NCI-H82 treated with DMSO at 0.1 percent for 48 hours (cell line): ENCODE data around the gene PRELID3B.
"Not testable (repeated sequence)": the region's sequence is repeated elsewhere in the genome, so short reads cannot be mapped to it uniquely, and the experiment has no call there.

Experiments used
- DNase-seq: peaks from one replicate; lab custom pipeline; 2025; ENCODE audit not compliant: unreplicated experiment; lab: John Stamatoyannopoulos, UW

The PRELID3B gene

DNA sequence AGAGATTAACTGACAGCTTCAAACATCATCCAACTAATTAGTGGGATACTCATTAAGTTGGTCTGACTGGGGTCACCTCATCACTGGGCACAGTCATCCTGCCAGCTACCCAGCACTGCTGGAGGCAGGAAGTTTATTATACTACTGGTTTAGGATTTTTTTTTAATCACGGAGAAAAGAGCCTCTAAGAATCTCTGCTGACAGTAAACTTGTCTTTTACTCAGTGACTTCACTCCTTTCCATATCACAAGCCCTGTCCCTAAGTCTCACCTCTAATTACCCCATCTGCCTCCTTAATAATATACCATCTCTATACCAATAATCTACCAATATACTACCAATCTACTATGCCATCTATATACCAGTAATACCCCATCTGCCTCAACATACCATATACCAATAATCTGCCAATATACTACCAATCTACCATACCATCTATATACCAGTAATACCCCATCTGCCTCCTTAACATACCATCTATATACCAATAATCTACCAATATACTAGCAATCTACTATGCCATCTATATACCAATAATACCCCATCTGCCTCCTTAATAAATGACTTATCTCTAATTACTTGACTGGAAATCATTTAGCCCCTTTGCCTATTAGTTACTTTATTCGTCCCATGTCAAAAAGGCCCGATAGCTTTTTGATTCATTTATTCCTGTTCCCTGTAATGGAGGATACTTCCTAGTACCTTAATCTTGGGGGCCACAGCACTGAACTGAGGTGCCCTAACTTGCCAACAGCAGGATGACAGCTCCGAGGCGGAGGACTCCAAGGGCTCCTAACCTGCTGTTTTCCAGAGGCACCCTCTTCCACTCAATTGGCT lies 15.5 kb downstream of the PRELID3B start:
- DNase-seq = no peak

- DNase-seq = no peak
Observed at GRCh38 chr20:59025511-59025910, 17.1 kb downstream of the PRELID3B start.

- DNase-seq = no peak
Observed at GRCh38 chr20:59025086-59025485, 17.5 kb downstream of the PRELID3B start.

- no peak for DNase-seq
Observed at GRCh38 chr20:59024111-59024530, 18.5 kb downstream of the PRELID3B start.

DNA sequence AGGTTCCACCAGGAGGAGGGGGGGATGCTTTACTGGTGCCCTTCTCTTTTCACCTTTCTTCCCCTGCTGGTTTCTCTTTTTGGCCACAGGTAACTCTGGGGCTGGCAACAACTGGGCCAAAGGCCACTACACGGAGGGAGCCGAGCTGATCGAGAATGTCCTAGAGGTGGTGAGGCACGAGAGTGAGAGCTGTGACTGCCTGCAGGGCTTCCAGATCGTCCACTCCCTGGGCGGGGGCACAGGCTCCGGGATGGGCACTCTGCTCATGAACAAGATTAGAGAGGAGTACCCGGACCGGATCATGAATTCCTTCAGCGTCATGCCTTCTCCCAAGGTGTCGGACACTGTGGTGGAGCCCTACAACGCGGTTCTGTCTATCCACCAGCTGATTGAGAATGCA lies 19.0 kb downstream of the PRELID3B start:
- DNase-seq = no peak

DNA sequence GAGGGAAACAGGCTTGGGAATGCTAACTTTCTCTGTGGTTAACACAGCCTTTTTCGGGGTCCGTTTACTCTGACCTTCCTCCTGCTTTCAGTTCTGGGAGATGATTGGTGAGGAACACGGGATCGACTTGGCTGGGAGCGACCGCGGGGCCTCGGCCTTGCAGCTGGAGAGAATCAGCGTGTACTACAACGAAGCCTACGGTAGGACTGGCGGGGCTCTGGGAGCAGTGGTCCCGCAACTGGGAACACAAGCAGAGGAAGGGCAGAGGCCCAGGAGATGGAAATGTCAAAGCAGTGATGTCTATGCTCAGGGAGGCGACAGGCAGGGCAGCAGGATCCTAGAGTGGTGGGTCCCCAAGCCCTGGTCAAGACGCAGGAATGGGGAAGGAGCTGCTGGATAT lies 19.8 kb downstream of the PRELID3B start:
- no peak for DNase-seq

DNA sequence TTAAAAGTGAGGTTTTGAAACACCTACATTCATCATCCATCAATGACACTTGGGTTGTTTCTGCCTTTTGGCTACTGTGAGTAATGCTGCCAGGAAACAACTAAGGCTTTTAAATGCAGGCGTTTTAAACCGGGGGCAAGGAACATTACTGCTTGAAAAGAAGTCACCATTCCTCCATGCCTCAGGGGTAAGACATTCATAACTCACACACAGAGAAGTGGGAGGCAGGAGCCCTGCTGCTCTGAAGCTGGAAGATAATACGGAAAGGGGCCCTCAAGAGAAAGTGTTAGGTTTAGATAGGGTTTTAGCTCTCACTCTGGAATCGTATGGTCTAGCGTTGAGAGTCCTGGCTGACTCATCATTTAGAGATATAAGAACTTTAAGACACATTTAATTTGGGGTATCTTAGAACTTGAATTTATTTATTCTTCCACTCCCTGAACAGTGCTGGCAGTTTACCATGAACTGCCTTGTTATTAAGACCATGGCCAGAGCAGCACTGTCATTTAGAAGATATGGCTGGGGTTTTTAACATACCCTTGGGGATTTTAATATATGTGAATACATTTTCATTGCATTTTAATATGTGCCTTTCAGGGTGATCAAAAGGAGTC lies 21.5 kb downstream of the PRELID3B start:
- no peak for DNase-seq

- DNase-seq = no peak
Observed at GRCh38 chr20:59019217-59019616, 23.4 kb downstream of the PRELID3B start, which contains the start of gene TUBB1. Gene TUBB1 (plus strand): TSS chr20:59019429. CDS start chr20:59019523, 94 bp downstream.

DNA sequence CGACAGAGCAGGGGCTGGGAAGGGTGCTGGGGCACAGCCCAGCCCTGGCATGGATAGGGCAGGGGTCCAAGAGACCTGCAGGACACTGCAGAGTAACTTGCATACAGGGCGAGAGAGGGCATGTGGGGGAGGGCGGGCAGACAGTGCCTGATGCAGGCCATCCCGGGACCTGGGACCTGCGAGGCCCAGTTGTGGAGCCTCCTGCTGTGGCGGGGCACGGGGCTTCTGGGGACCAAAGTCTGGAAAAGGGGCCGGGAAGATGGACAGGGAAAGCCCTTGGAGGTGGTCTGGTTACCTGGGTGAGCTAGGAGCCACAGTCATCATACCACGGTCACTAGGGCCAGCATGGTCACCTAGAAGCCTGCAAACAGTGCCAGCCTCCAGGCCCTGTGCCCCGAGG lies 23.8 kb downstream of the PRELID3B start:
- DNase-seq = no peak

DNA sequence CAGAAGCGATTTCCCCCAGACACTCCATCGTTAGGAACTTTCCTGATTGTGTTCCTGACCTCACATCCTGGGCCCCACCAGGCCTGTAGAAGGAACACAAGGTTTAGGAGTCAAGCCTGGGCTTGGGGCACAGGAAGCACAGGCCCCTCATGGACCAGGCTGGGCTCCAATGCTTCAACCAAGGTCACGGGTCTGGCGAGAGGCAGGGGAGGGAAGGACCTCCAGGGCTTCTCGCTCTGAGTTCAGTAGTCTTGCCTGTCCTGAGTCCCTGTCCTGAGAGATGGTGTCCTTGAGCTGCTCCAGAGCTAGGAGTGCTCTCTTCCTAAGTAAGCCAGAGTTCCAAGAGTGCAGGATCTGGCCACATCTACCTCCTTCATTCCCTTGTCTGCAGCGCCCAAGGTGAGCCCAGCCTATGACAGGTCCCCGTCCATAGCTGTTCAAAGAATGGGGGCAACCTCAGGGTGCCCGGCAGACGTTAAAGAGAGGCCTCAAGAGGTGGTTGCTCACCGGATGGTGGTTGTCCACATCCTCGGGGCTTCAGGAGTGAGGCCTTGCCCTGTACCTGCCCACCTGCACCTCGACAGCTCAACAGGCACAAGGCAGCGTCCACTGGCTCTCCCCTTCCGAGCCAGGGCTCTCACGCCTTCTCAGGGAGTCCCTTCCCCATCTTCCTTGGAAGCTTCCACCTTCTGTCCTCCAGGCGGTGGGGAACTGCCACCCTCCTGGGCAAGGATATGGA lies 24.9 kb downstream of the PRELID3B start:
- no peak for DNase-seq

DNA sequence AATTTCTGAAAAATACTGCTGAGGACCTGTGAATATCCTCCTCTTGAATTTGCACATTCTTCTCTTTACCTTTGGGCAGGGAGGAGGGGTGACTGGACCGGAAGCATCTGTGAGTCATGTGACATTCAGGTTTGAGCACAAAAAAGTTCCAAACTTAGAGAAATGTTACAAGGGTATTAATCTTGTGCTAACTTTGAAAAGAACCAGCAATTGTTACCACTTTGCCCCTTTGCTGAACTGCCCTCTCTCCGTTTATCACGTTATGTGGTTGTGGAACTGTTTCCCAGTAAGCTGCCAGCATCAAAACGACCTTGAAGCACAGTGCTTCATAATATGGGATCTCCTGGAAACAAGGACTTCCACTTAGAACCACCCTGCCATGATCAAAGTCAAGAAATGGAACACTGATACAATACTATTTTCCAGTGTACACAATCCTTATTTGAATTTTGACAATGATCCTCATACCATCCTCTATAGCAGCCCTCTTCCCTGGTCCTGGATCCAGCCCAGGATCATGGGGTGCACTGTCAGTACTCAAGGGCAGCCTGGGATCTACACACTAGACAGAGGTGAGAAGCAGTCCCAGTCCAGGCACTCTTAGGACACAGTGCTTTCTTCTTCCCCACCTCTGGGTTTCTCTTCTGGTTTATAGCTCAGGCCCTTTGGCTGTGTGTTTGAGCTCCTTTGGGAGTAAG lies 25.6 kb downstream of the PRELID3B start:
- DNase-seq = no peak

DNA sequence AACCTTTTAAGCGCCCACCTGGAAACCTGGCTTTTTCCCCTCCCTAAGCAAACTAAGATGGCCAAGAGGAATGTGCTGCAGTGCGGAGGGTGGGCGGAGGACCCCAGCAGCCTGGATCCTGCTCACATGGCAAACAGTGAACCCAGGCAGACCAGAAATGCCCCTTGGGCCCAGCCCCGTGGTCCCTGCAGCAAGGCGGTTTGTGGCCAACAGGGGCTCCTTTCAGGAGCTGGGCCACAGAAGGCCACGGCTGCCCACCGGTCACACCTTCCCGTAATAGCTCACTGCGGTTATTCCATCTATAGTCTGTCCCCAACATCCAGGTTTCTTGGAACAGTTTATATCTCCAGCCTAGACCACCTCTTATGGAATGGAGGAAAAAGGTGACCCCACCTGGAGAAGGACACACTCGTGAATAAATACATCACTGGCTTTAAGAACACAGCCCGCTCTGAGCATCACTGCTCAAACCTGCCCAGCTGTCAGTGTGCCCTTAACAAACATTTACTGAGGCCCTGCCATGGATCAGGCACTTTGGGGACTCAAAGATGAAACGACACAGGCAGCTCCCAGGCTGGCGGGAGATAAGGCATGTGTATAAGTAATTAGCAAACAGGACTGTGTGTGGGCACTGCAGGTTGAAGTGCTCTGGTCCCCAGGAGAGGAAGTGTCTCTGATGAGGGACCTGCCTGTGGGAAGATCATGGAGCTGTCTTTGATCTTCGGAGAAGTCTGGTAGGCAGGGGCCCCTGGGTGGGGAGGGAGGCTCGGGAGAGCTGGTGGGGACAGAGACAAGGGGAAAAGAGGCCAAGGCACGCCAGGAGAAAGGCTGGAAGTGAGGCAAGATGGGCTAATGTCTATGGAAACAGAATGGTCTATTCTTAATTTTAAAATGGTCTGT lies 26.5 kb downstream of the PRELID3B start:
- DNase-seq = no peak

- no peak for DNase-seq
Observed at GRCh38 chr20:59015411-59015810, 27.2 kb downstream of the PRELID3B start.

DNA sequence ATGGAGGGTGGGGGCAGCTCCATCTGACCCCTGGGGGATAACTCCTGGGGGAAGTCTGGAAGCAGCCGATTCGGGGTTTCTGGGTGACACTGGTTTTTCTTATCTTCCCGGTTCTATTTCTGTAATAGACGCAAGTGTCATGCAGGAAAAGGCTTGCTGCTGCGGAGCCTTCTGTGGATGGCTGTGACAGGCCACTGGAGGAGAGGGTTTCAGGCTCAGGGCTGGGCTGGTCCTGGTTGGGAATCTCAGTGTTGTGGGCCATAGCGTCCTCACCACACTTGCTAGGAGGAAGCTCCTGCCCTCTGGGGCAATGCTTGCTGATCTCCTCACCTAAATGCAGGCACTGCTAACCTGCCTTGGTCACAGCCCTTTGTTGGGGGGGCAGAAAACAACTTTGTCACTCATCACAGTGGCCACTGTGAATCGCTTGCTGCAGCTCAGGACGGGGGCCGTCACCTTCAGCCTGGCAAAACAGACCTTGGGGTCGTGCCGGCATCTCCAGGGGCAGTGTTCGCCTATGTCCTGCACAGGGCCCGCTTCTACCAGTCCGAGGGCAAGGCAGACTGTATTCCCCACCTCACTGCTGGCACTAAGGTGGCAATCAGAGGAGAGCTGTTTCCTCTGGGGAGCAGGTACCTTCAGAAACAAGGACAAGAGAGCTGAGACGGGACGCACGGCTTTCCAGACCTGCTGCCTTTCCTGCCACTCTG lies 27.8 kb downstream of the PRELID3B start:
- no peak for DNase-seq

GRCh38 chr20:59013959-59014608 lies 28.5 kb downstream of the PRELID3B start:
- DNase-seq = no peak

GRCh38 chr20:59013031-59013951 lies 29.3 kb downstream of the PRELID3B start:
- no peak for DNase-seq

DNA sequence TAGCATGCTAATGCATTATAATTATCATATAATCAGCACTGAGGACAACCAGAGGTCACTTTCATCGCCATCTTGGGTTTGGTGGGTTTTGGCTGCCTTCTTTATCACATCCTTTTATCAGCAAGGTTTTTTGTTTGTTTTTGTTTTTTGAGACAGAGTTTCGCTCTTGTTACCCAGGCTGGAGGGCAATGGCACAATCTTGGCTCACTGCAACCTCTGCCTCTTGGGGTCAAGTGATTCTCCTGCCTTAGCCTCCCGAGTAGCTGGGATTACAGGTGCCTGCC lies 30.8 kb downstream of the PRELID3B start:
- not testable (repeated sequence) for DNase-seq
